Measurements from ENCODE around the gene FBXL17. TPM values are rescaled to one million over a fixed set of nuclear protein-coding genes. Genes with fewer than 3 reads are reported as not detected.

FBXL17 gene
- total and polyA plus RNA-seq, 2 of the 4 experiments (the other 2 are of a cell fraction): 3.9 to 8.1 TPM

GRCh38 chr5:107867266-107867665 is 514.6 kb downstream of the FBXL17 start:
- Histone ChIP-seq H2AK5ac (ENCODE audit: low read depth, low read length) (no peak overlapping the region), H3K9me1 (ENCODE audit: insufficient read depth, low read length) (peaks cover 9% of the 10 kb centered on the region), H2AK9ac (replicated peaks; ENCODE audit: low read depth, low read length, poor library complexity) (no peak overlapping the region), H3K36me3 (ENCODE audit: control insufficient read depth, insufficient read depth, low read length) (no peaks in the 10 kb centered on the region), H3K27ac (ENCODE audit: insufficient read depth, low read length) (no peak overlapping the region), H2BK120ac (ENCODE audit: low read depth, low read length) (peak overlapping the region; percentile 9; the same call in 1 of the 2 replicates), H4K91ac (ENCODE audit: insufficient read depth, low read depth, low read length) (no peak overlapping the region; the same call in 1 of the 2 replicates), H4K8ac (ENCODE audit: low read depth in 2 of 2, low read length in 2 of 2) (no peak overlapping the region), H3K4me3 (ENCODE audit: insufficient read depth, low read depth, low read length) (no peak overlapping the region), H2BK20ac (ENCODE audit: low read depth, low read length) (peak overlapping the region; percentile 40; the same call in 1 of the 2 replicates), H3K4ac (ENCODE audit: low read depth, low read length) (no peak overlapping the region), H2BK5ac (ENCODE audit: low read depth, low read length, poor library complexity, severe bottlenecking) (no peak overlapping the region), H2BK15ac (ENCODE audit: low read depth, low read length) (no peak overlapping the region), H4K5ac (ENCODE audit: low read depth, low read length) (no peak overlapping the region), H3K4me2 (ENCODE audit: low read depth, low read length) (no peak overlapping the region), H3K27me3 (ENCODE audit: control insufficient read depth, insufficient read depth, low read length) (no peaks in the 10 kb centered on the region), H3K9ac (ENCODE audit: low read depth, low read length) (no peak overlapping the region), H3K4me1 (ENCODE audit: control insufficient read depth, insufficient read depth, low read length) (peaks cover 10% of the 10 kb centered on the region), H2AFZ (replicated peaks; ENCODE audit: low read length, poor library complexity) (no peak overlapping the region), H3K9me3 (ENCODE audit: control insufficient read depth, insufficient read depth, low read length) (no peaks in the 10 kb centered on the region), H3K56ac (ENCODE audit: extremely low read depth, insufficient read depth, low read length) (no peak overlapping the region), H3K18ac (ENCODE audit: low read depth, low read length) (no peak overlapping the region), H3K23ac (ENCODE audit: low read depth, low read length) (no peak overlapping the region), H3K14ac (replicated peaks; ENCODE audit: low read depth, low read length) (0 out of 2 replicates have a peak overlapping the region, but pooled peaks have one; percentile 3), H4K20me1 (ENCODE audit: insufficient read depth, low read length) (no peaks in the 10 kb centered on the region), H3K79me1 (ENCODE audit: low read depth in 1 of 2, low read length in 2 of 2) (0 out of 4 replicates have a peak, but pooled peaks cover 0 to 3% of the 10 kb centered on the region in 2 experiments)
- ChIA-PET POLR2A (ENCODE audit: unreplicated experiment) (no interaction called here), CTCF (no interaction called here)
- intact Hi-C loops (cut with micrococcal nuclease) (no loop called here), in situ Hi-C loops (cut with MboI; ENCODE audit: low sequenced_read_pairs) (no loop called here), dilution Hi-C loops (cut with HindIII; ENCODE audit: low sequenced_read_pairs, unreplicated experiment) (no loop called here)
- no TSS peak for BruUV-seq (replicated peaks)
- no peak for TF ChIP-seq CEBPB (IDR thresholded peaks at IDR 0.05; ENCODE audit: low read depth, low read length)
- no peak for TF ChIP-seq MAZ (IDR thresholded peaks at IDR 0.05; ENCODE audit: borderline replicate concordance, low read depth, low read length)
- TF ChIP-seq MXI1 (IDR thresholded peaks at IDR 0.05; ENCODE audit: borderline replicate concordance, low read depth, low read length): no peak
- no peak for TF ChIP-seq RFX5 (IDR thresholded peaks at IDR 0.05; ENCODE audit: low read depth, low read length)
- no peak for TF ChIP-seq ELK1 (IDR thresholded peaks at IDR 0.05; ENCODE audit: borderline replicate concordance, low read depth, low read length)
- no peak for TF ChIP-seq FOS (IDR thresholded peaks at IDR 0.05; ENCODE audit: low read depth, low read length)
- TF ChIP-seq CTCF (conservative IDR thresholded peaks at IDR 0.05; ENCODE audit: low read depth, low read length): no peak
- no peak for TF ChIP-seq RCOR1 (IDR thresholded peaks at IDR 0.05; ENCODE audit: insufficient replicate concordance, low read length)
- no peak for TF ChIP-seq MAFK (IDR thresholded peaks at IDR 0.05; ENCODE audit: low read depth, low read length)
- no peak for TF ChIP-seq SMC3 (IDR thresholded peaks at IDR 0.05; ENCODE audit: low read depth, low read length)
- no peak for TF ChIP-seq USF2 (IDR thresholded peaks at IDR 0.05; ENCODE audit: low read depth, low read length)
- no peak for TF ChIP-seq RAD21 (IDR thresholded peaks at IDR 0.05; ENCODE audit: low read length)
- no peak for TF ChIP-seq CHD1 (IDR thresholded peaks at IDR 0.05; ENCODE audit: low read depth, low read length)
- no peak for TF ChIP-seq BHLHE40 (IDR thresholded peaks at IDR 0.05; ENCODE audit: low read depth, low read length)
- no CpG with 5 or more reads among the region's 2 CpGs for WGBS, 2 experiments (ENCODE audit: extremely low coverage in 2 of 2, insufficient read length in 1 of 2)
- ATAC-seq (ENCODE audit: low read depth) (no peak), DNase-seq (peak; percentile 35)

Measured in IMR-90 (cell line).